HAP-1 (cell line): ENCODE measurements around the gene HNRNPM.
"Not testable (repeated sequence)": the region's sequence is repeated elsewhere in the genome, so short reads cannot be mapped to it uniquely, and the experiment has no call there.

Experiments used
- DNase-seq, 2 experiments: peaks; one replicate each; pipeline ENCODE4 v3.0.0-alpha.2; 2016 to 2020; ENCODE audit warnings: low spot score in 2 of 2
- H3K27me3 ChIP-seq: fragments of 250-450 bp; sonication (Bioruptor Pico); 2 replicates; pipeline ENCODE4 v1.5.1; 2020; ENCODE audit warnings: low read depth, mild to moderate bottlenecking, moderate library complexity
- H3K36me3 ChIP-seq: fragments of 250-450 bp; sonication (Bioruptor Pico); replicated peaks from 2 replicates; pipeline ENCODE4 v1.5.1; 2020; ENCODE audit warnings: mild to moderate bottlenecking
- H3K4me1 ChIP-seq: fragments of 250-450 bp; sonication (Bioruptor Pico); 2 replicates; pipeline ENCODE4 v1.5.1; 2020; ENCODE audit warnings: mild to moderate bottlenecking
- H3K4me3 ChIP-seq: fragments of 250-450 bp; sonication (Bioruptor Pico); 2 replicates; pipeline ENCODE4 v1.5.1; 2020; ENCODE audit warnings: mild to moderate bottlenecking, moderate library complexity
- H3K9me3 ChIP-seq: fragments of 250-450 bp; sonication (Bioruptor Pico); 2 replicates; pipeline ENCODE4 v1.5.1; 2020; ENCODE audit warnings: mild to moderate bottlenecking, moderate library complexity
- in situ Hi-C: fragments of 300-500 bp; cut with MboI; formaldehyde crosslinking; loops from 3 replicates; pipeline ENCODE4 v1.14.3; 2020; ENCODE audit warnings: low sequenced_read_pairs, inconsistent platforms, mixed read lengths

Gene HNRNPM

GRCh38 chr19:8511573-8512101 lies 66.9 kb downstream of the HNRNPM start:
- no peak for DNase-seq
- no peak overlapping the region for H3K4me3 ChIP-seq
- H3K4me1 ChIP-seq, result peaks cover 13% of the 10 kb centered on the region
- in situ Hi-C loops, result no loop called here
- no peaks in the 10 kb centered on the region for H3K27me3 ChIP-seq
- no peaks in the 10 kb centered on the region for H3K9me3 ChIP-seq
- peaks cover 5% of the 10 kb centered on the region for H3K36me3 ChIP-seq

- in situ Hi-C loops, result no loop called here
- peaks cover 5% of the 10 kb centered on the region for H3K36me3 ChIP-seq
- H3K4me1 ChIP-seq, result peaks cover 13% of the 10 kb centered on the region
- peak; percentile 21 to 64 for DNase-seq
- H3K9me3 ChIP-seq, result no peaks in the 10 kb centered on the region
- H3K4me3 ChIP-seq, result no peak overlapping the region
- H3K27me3 ChIP-seq, result no peaks in the 10 kb centered on the region
Observed at GRCh38 chr19:8512115-8512967, 67.6 kb downstream of the HNRNPM start.

- no peaks in the 10 kb centered on the region for H3K27me3 ChIP-seq
- in situ Hi-C loops, result no loop called here
- H3K4me3 ChIP-seq, result peak overlapping the region; percentile 62
- no peak for DNase-seq
- no peaks in the 10 kb centered on the region for H3K9me3 ChIP-seq
- peaks cover 13% of the 10 kb centered on the region for H3K4me1 ChIP-seq
- H3K36me3 ChIP-seq, result peaks cover 5% of the 10 kb centered on the region
Observed at GRCh38 chr19:8513036-8513686, 68.4 kb downstream of the HNRNPM start.

GRCh38 chr19:8513687-8514504 lies 69.1 kb downstream of the HNRNPM start, which contains the start of gene ZNF414:
ZNF414 (minus strand) TSS chr19:8514167; CDS start chr19:8514046, 121 bp downstream.
- H3K9me3 ChIP-seq, result no peaks in the 10 kb centered on the region
- peak; percentile 95 to 99 for DNase-seq
- no peaks in the 10 kb centered on the region for H3K27me3 ChIP-seq
- peaks cover 13% of the 10 kb centered on the region for H3K4me1 ChIP-seq
- peaks cover 5% of the 10 kb centered on the region for H3K36me3 ChIP-seq
- H3K4me3 ChIP-seq, result peak within 1 kb of the TSS; percentile 62
- in situ Hi-C loops, result no loop called here

- H3K36me3 ChIP-seq, in situ Hi-C loops, H3K27me3 ChIP-seq, H3K9me3 ChIP-seq, DNase-seq: not testable (repeated sequence)
- peak overlapping the region; percentile 62 for H3K4me3 ChIP-seq
- peaks cover 13% of the 10 kb centered on the region for H3K4me1 ChIP-seq
Observed at GRCh38 chr19:8514505-8515009, 69.8 kb downstream of the HNRNPM start.

- in situ Hi-C loops, result no loop called here
- DNase-seq, result no peak
- H3K4me3 ChIP-seq, result no peak overlapping the region
- peaks cover 5% of the 10 kb centered on the region for H3K36me3 ChIP-seq
- H3K27me3 ChIP-seq, result no peaks in the 10 kb centered on the region
- peaks cover 13% of the 10 kb centered on the region for H3K4me1 ChIP-seq
- no peaks in the 10 kb centered on the region for H3K9me3 ChIP-seq
Observed at GRCh38 chr19:8515317-8515716, 70.5 kb downstream of the HNRNPM start.

- in situ Hi-C loops, result no loop called here
- Histone ChIP-seq H3K27me3 (no peaks in the 10 kb centered on the region), H3K4me3 (no peak overlapping the region), H3K36me3 (no peaks in the 10 kb centered on the region), H3K4me1 (peaks cover 13% of the 10 kb centered on the region), H3K9me3 (no peaks in the 10 kb centered on the region)
- no peak for DNase-seq
Observed at GRCh38 chr19:8517551-8518442, 73.0 kb downstream of the HNRNPM start.

GRCh38 chr19:8518536-8518935 lies 73.8 kb downstream of the HNRNPM start:
- in situ Hi-C loops, result no loop called here
- DNase-seq, result no peak
- H3K27me3 ChIP-seq, result no peaks in the 10 kb centered on the region
- H3K9me3 ChIP-seq, result no peaks in the 10 kb centered on the region
- peaks cover 6% of the 10 kb centered on the region for H3K4me1 ChIP-seq
- no peak overlapping the region for H3K4me3 ChIP-seq
- H3K36me3 ChIP-seq, result no peaks in the 10 kb centered on the region

GRCh38 chr19:8519388-8519787 lies 74.6 kb downstream of the HNRNPM start:
- in situ Hi-C loops, result no loop called here
- peaks cover 4% of the 10 kb centered on the region for H3K4me1 ChIP-seq
- no peak for DNase-seq

GRCh38 chr19:8525401-8525684 lies 80.6 kb downstream of the HNRNPM start:
- Histone ChIP-seq H3K4me1 (no peaks in the 10 kb centered on the region), H3K36me3 (no peaks in the 10 kb centered on the region), H3K27me3 (no peaks in the 10 kb centered on the region), H3K9me3 (no peaks in the 10 kb centered on the region), H3K4me3 (no peak overlapping the region)
- in situ Hi-C loops, result no loop called here
- DNase-seq, result peak in 1 of 2 experiments; percentile 21

More at GRCh38 chr19:8519388-8519787, 74.6 kb downstream of the HNRNPM start:
- Histone ChIP-seq H3K4me3 (no peak overlapping the region), H3K36me3 (no peaks in the 10 kb centered on the region), H3K27me3 (no peaks in the 10 kb centered on the region), H3K9me3 (no peaks in the 10 kb centered on the region)

GRCh38 chr19:8526345-8527091 lies 81.7 kb downstream of the HNRNPM start:
- no peak overlapping the region for H3K4me3 ChIP-seq
- peaks cover under 1% of the 10 kb centered on the region; the same call in 1 of the 2 replicates for H3K27me3 ChIP-seq
- H3K4me1 ChIP-seq, result no peaks in the 10 kb centered on the region
- no peak for DNase-seq
- no peaks in the 10 kb centered on the region for H3K36me3 ChIP-seq
- H3K9me3 ChIP-seq, result no peaks in the 10 kb centered on the region
- in situ Hi-C loops, result no loop called here

GRCh38 chr19:8528500-8528899 lies 83.7 kb downstream of the HNRNPM start:
- Histone ChIP-seq H3K27me3 (peaks cover 3% of the 10 kb centered on the region; the same call in 1 of the 2 replicates), H3K9me3 (no peaks in the 10 kb centered on the region), H3K4me1 (no peaks in the 10 kb centered on the region), H3K36me3 (no peaks in the 10 kb centered on the region), H3K4me3 (no peak overlapping the region)
- in situ Hi-C loops, result no loop called here
- DNase-seq, result no peak
